Endothelial cell of umbilical vein (primary cell): ENCODE measurements around the gene SLC6A6. TPM values are rescaled to one million over a fixed set of nuclear protein-coding genes. Genes with fewer than 3 reads are reported as not detected.

Experiments used
- BruUV-seq: library from RNA; stranded (reverse); fragments of 400-500 nt; replicated peaks from 2 replicates; lab custom pipeline; 2021; lab: Mats Ljungman, UMichigan
- CTCF ChIA-PET: fragments of 300-600, 350-600 bp; sonication (Branson Sonifier 250); formaldehyde crosslinking; loops from one replicate; lab custom pipeline; 2021; ENCODE audit warnings: antibody characterized with exemption, inconsistent platforms; lab: Charles Lee
- POLR2A ChIA-PET: fragments of 300-600, 350-600 bp; sonication (Branson Sonifier 250); formaldehyde crosslinking; loops from one replicate; lab custom pipeline; 2021; ENCODE audit warnings: antibody characterized with exemption, inconsistent platforms; lab: Charles Lee
- DNase-seq: peaks from one replicate; pipeline ENCODE4 v3.0.0-alpha.2; 2011; ENCODE audit warnings: low read depth, low spot score
- FAIRE-seq: peaks from 2 replicates; lab custom pipeline; 2011; peaks lifted over from hg19 to GRCh38; lab: Jason Lieb, UNC
- H2AFZ ChIP-seq: 2 replicates; pipeline ENCODE4 v1.6.0; 2012; ENCODE audit warnings: low read depth, low read length, control low read depth, inconsistent platforms
- H3K27ac ChIP-seq: 2 replicates; pipeline ENCODE4 v1.5.1; 2011; ENCODE audit warnings: low read depth, mild to moderate bottlenecking, control low read depth, low read length, moderate library complexity; ENCODE audit not compliant: insufficient read depth
- H3K27me3 ChIP-seq, 2 experiments: 2 replicates each; pipeline versions ENCODE4 v1.6.0 to v1.6.1; 2011; ENCODE audit warnings: low read length in 2 of 2, mixed read lengths in 1 of 2; ENCODE audit not compliant: control insufficient read depth in 2 of 2, insufficient read depth in 2 of 2
- H3K36me3 ChIP-seq, 2 experiments: 2 replicates in 1 of 2; 3 replicates in 1 of 2; pipeline ENCODE4 v1.5.1; 2011; ENCODE audit warnings: low read length in 2 of 2, mild to moderate bottlenecking in 1 of 2, moderate library complexity in 1 of 2; ENCODE audit not compliant: control insufficient read depth in 2 of 2, insufficient read depth in 2 of 2; ENCODE audit errors: extremely low read depth in 1 of 2
- H3K4me1 ChIP-seq: 3 replicates; pipeline ENCODE4 v1.5.1; 2011; ENCODE audit warnings: mild to moderate bottlenecking, low read length; ENCODE audit not compliant: control insufficient read depth, insufficient read depth; ENCODE audit errors: extremely low read depth
- H3K4me2 ChIP-seq: 2 replicates; pipeline ENCODE4 v1.6.1; 2011; ENCODE audit warnings: low read length, control low read depth, mixed read lengths; ENCODE audit not compliant: insufficient read depth
- H3K4me3 ChIP-seq, 3 experiments: fragments of 200-600 bp in 1 of 3; sonication (generic), shearing (Covaris generic) in 1 of 3; replicated peaks in 1 of 3; 2 replicates each; pipeline ENCODE4 v1.5.1; 2011 to 2016; ENCODE audit warnings: control low read depth in 3 of 3, low read length in 3 of 3, mild to moderate bottlenecking in 2 of 3, inconsistent platforms in 1 of 3, low read depth in 1 of 3, moderate library complexity in 1 of 3; ENCODE audit not compliant: insufficient read depth in 1 of 3
- H3K79me2 ChIP-seq: 2 replicates; pipeline ENCODE4 v1.6.0; 2012; ENCODE audit warnings: low read length, inconsistent platforms; ENCODE audit not compliant: control insufficient read depth, insufficient read depth
- H3K9ac ChIP-seq: replicated peaks from 2 replicates; pipeline ENCODE3; 2011; ENCODE audit warnings: low read length, control low read depth; ENCODE audit not compliant: insufficient read depth; ENCODE audit errors: extremely low read depth
- H3K9me1 ChIP-seq: replicated peaks from 3 replicates; pipeline ENCODE4 v1.6.0; 2011; ENCODE audit warnings: mild to moderate bottlenecking, low read length; ENCODE audit not compliant: control insufficient read depth, insufficient read depth; ENCODE audit errors: extremely low read depth
- H3K9me3 ChIP-seq: replicated peaks from 2 replicates; pipeline ENCODE4 v1.5.1; 2012; ENCODE audit warnings: low read length, inconsistent platforms; ENCODE audit not compliant: control insufficient read depth, insufficient read depth
- H4K20me1 ChIP-seq: replicated peaks from 2 replicates; pipeline ENCODE3; 2011; ENCODE audit warnings: mild to moderate bottlenecking, low read length; ENCODE audit not compliant: control insufficient read depth, insufficient read depth; ENCODE audit errors: extremely low read depth
- EZH2 ChIP-seq: IDR thresholded peaks from 2 replicates; pipeline ENCODE4 v1.6.1; 2012; ENCODE audit warnings: borderline replicate concordance, low read depth, mild to moderate bottlenecking, moderate library complexity, low read length, inconsistent platforms; ENCODE audit not compliant: severe bottlenecking
- FOS ChIP-seq: IDR thresholded peaks from 2 replicates; pipeline ENCODE4 v1.6.1; 2011; ENCODE audit warnings: mild to moderate bottlenecking, low read length, moderate library complexity, borderline replicate concordance; ENCODE audit not compliant: insufficient read depth
- GATA2 ChIP-seq: IDR thresholded peaks from 2 replicates; pipeline ENCODE4 v1.7.0; 2011; ENCODE audit warnings: low read depth, mild to moderate bottlenecking, moderate library complexity, mixed read lengths, low read length; ENCODE audit not compliant: insufficient read length, insufficient read depth
- JUN ChIP-seq: IDR thresholded peaks from 2 replicates; pipeline ENCODE4 v1.6.1; 2011; ENCODE audit warnings: borderline replicate concordance, low read depth; ENCODE audit not compliant: insufficient read length, insufficient read depth
- MYC ChIP-seq: IDR thresholded peaks from one replicate; pipeline ENCODE4 v1.6.1; 2011; ENCODE audit warnings: mild to moderate bottlenecking, low read depth, low read length
- POLR2A ChIP-seq: IDR thresholded peaks from 2 replicates; pipeline ENCODE4 v1.6.1; 2012; ENCODE audit warnings: low read depth, mild to moderate bottlenecking, control low read depth, low read length
- POLR2AphosphoS5 ChIP-seq: IDR thresholded peaks from 2 replicates; pipeline ENCODE4 v1.6.1; 2012; ENCODE audit warnings: low read depth, mild to moderate bottlenecking, control low read depth, low read length, moderate library complexity; ENCODE audit not compliant: insufficient read depth
- dilution Hi-C: fragments of 300-500 bp; cut with MboI; formaldehyde crosslinking; loops from one replicate; pipeline ENCODE4 v1.15.0; 2019; ENCODE audit warnings: low sequenced_read_pairs; ENCODE audit not compliant: extremely low pct_ligation_motif_present
- intact Hi-C: fragments of 100-400 bp; cut with micrococcal nuclease; formaldehyde crosslinking; loops from one replicate; pipeline ENCODE4 v1.10.0; 2022
- polyA plus RNA-seq, 4 experiments: library from polyadenylated mRNA; depleted of rRNA in 3 of 4; stranded (reverse) in 3 of 4; unstranded in 1 of 4; fragments of >200 nt; gene quantifications; 2 replicates each; pipeline versions ENCODE4 v1.2.1 to v1.2.3, GENCODE V29; 2011 to 2012; ENCODE audit warnings: missing spikeins in 1 of 4
- total RNA-seq: library from RNA; stranded (reverse); gene quantifications from 2 replicates; pipeline ENCODE4 v1.2.3, GENCODE V29; 2021
- TF ChIP-seq, protein P1 (sequence below), 2 donors: IDR thresholded peaks; 1 replicate in 1 of 2; 2 replicates in 1 of 2; pipeline ENCODE4 v1.5.1; 2011; ENCODE audit warnings: low read length in 2 of 2, mild to moderate bottlenecking in 2 of 2, moderate library complexity in 2 of 2, control low read depth in 1 of 2, inconsistent platforms in 1 of 2, low read depth in 1 of 2; ENCODE audit not compliant: insufficient read depth in 1 of 2; ENCODE audit errors: extremely low read depth in 1 of 2
- TF ChIP-seq, protein P2 (sequence below): IDR thresholded peaks from 2 replicates; pipeline ENCODE4 v1.6.1; 2011; ENCODE audit not compliant: insufficient read depth, insufficient read length

The SLC6A6 gene
- total and polyA plus RNA-seq, 2 donors (not counting 3 experiments of a cell fraction or from before 2014, with no cell fraction given): 25.7 to 38.0 TPM

GRCh38 chr3:14513566-14514322, 111.3 kb downstream of the SLC6A6 start:
- Histone ChIP-seq H3K9me1 (no peaks in the 10 kb centered on the region), H3K4me3 (no peak overlapping the region), H3K79me2 (no peaks in the 10 kb centered on the region), H4K20me1 (no peaks in the 10 kb centered on the region), H3K4me1 (no peaks in the 10 kb centered on the region), H3K9ac (no peak overlapping the region), H3K27me3 (no peaks in the 10 kb centered on the region), H3K4me2 (no peak overlapping the region), H2AFZ (no peak overlapping the region), H3K9me3 (no peaks in the 10 kb centered on the region), H3K36me3 (no peaks in the 10 kb centered on the region), H3K27ac (no peak overlapping the region)
- intact Hi-C loops (no loop called here), dilution Hi-C loops (no loop called here)
- DNase-seq (no peak), FAIRE-seq (no peak)
- ChIA-PET POLR2A (no interaction called here), CTCF (interaction anchor here (0.8 to 1.7 kb wide), 6 partner anchors 9 to 267 kb away, joined by 3 to 4 read pairs (median 4); no protein-coding TSS in a partner anchor)
- no TSS peak for BruUV-seq
- TF ChIP-seq MYC (no peak), POLR2AphosphoS5 (no peak), EZH2 (no peak), JUN (no peak), FOS (no peak), GATA2 (no peak), POLR2A (no peak)
- TF ChIP-seq, protein P1, sequence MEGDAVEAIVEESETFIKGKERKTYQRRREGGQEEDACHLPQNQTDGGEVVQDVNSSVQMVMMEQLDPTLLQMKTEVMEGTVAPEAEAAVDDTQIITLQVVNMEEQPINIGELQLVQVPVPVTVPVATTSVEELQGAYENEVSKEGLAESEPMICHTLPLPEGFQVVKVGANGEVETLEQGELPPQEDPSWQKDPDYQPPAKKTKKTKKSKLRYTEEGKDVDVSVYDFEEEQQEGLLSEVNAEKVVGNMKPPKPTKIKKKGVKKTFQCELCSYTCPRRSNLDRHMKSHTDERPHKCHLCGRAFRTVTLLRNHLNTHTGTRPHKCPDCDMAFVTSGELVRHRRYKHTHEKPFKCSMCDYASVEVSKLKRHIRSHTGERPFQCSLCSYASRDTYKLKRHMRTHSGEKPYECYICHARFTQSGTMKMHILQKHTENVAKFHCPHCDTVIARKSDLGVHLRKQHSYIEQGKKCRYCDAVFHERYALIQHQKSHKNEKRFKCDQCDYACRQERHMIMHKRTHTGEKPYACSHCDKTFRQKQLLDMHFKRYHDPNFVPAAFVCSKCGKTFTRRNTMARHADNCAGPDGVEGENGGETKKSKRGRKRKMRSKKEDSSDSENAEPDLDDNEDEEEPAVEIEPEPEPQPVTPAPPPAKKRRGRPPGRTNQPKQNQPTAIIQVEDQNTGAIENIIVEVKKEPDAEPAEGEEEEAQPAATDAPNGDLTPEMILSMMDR (IDR thresholded peaks at IDR 0.05; ENCODE audit: extremely low read depth in 1 of 2, insufficient read depth in 1 of 2, low read depth in 1 of 2, low read length in 2 of 2): no peak
- TF ChIP-seq, protein P2, sequence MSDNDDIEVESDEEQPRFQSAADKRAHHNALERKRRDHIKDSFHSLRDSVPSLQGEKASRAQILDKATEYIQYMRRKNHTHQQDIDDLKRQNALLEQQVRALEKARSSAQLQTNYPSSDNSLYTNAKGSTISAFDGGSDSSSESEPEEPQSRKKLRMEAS: no peak
